OCI-LY1 (cell line): ENCODE data around the gene LPAR3.

ENCODE experiments used
- H2AFZ ChIP-seq: fragments of 200-600 bp; sonication (generic), shearing (Covaris generic); 2 replicates; pipeline ENCODE4 v1.6.0; 2014; ENCODE audit warnings: antibody characterized with exemption, mild to moderate bottlenecking, low read length
- H3F3A ChIP-seq: fragments of 200-600 bp; sonication (generic), shearing (Covaris generic); 2 replicates; pipeline ENCODE4 v1.6.0; 2014; ENCODE audit warnings: mild to moderate bottlenecking, antibody characterized with exemption, low read length, moderate library complexity; ENCODE audit not compliant: insufficient read depth
- H3K27ac ChIP-seq: fragments of 200-600 bp; sonication (generic); 2 replicates; pipeline ENCODE4 v1.5.1; 2014; ENCODE audit warnings: low read length, mixed run types, mild to moderate bottlenecking, low read depth; ENCODE audit not compliant: poor library complexity, severe bottlenecking
- H3K27me3 ChIP-seq: fragments of 200-600 bp; sonication (generic); 2 replicates; pipeline ENCODE4 v1.6.0; 2014; ENCODE audit warnings: antibody characterized with exemption, mild to moderate bottlenecking, low read length, moderate library complexity; ENCODE audit not compliant: insufficient read depth
- H3K36me3 ChIP-seq: fragments of 200-600 bp; sonication (generic); 2 replicates; pipeline ENCODE4 v1.6.1; 2014; ENCODE audit warnings: mild to moderate bottlenecking, antibody characterized with exemption, low read length, moderate library complexity, mixed read lengths; ENCODE audit not compliant: insufficient read depth
- H3K4me1 ChIP-seq: fragments of 200-600 bp; sonication (generic); 2 replicates; pipeline ENCODE4 v1.5.1; 2014; ENCODE audit warnings: mild to moderate bottlenecking, low read length, moderate library complexity; ENCODE audit not compliant: insufficient read depth, severe bottlenecking
- H3K4me2 ChIP-seq: fragments of 200-600 bp; sonication (generic), shearing (Covaris generic); 2 replicates; pipeline ENCODE4 v1.6.1; 2014; ENCODE audit warnings: low read length
- H3K4me3 ChIP-seq: fragments of 200-600 bp; sonication (generic); 2 replicates; pipeline ENCODE4 v1.5.1; 2014; ENCODE audit warnings: low read length, low read depth, mild to moderate bottlenecking, mixed read lengths; ENCODE audit not compliant: poor library complexity, severe bottlenecking
- H3K79me2 ChIP-seq: fragments of 200-600 bp; shearing (Covaris generic); 2 replicates; pipeline ENCODE4 v1.6.1; 2016; ENCODE audit warnings: mixed run types, low read length, mixed read lengths; ENCODE audit not compliant: insufficient read depth
- H3K9ac ChIP-seq: fragments of 200-600 bp; sonication (generic), shearing (Covaris generic); 2 replicates; pipeline ENCODE4 v1.6.1; 2014; ENCODE audit warnings: mild to moderate bottlenecking, low read length, mixed read lengths
- H3K9me2 ChIP-seq: fragments of 200-600 bp; sonication (generic), shearing (Covaris generic); 2 replicates; pipeline ENCODE4 v1.6.1; 2014; ENCODE audit warnings: low read depth, mild to moderate bottlenecking, low read length, mixed read lengths
- H3K9me3 ChIP-seq: fragments of 200-600 bp; shearing (Covaris generic); 2 replicates; pipeline ENCODE4 v1.6.1; 2014; ENCODE audit warnings: low read length, mixed read lengths
- H4K20me1 ChIP-seq: fragments of 200-600 bp; sonication (generic), shearing (Covaris generic); 2 replicates; pipeline ENCODE4 v1.6.0; 2016; ENCODE audit warnings: mild to moderate bottlenecking, low read length; ENCODE audit not compliant: insufficient read depth
- CTCF ChIP-seq: fragments of 200-600 bp; sonication (generic), shearing (Covaris generic); IDR thresholded peaks from 2 replicates; pipeline ENCODE4 v1.5.1; 2017; ENCODE audit warnings: mild to moderate bottlenecking, antibody characterized with exemption, low read length, moderate library complexity, mixed read lengths
- EZH2 ChIP-seq: fragments of 200-600 bp; sonication (generic), shearing (Covaris generic); IDR thresholded peaks from 2 replicates; pipeline ENCODE4 v1.8.0; 2017; ENCODE audit warnings: borderline replicate concordance, mixed run types, mild to moderate bottlenecking, antibody characterized with exemption, low read length, moderate library complexity, mixed read lengths

The LPAR3 gene

DNA sequence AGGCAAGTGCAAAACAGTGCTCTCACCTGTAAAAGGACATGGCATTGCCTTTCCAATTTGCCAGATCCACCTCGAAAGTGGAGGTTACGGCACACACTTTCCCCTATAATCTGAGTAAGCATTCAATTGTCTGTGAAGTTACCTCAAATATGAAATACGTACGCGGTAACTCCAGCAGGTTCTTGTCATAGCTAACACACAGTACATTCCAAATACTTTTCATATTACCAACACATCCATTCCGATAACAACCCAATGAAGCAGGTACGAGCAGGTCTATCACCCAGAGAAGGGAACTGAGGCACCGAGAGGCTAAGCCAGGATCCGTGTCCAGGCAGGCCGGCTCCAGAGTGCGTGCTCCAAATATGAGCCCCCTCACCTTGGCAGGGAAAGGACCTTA lies 46.8 kb upstream of the LPAR3 start:
- Histone ChIP-seq H3K9me2 (no peaks in the 10 kb centered on the region), H3K9me3 (no peaks in the 10 kb centered on the region), H3K27ac (no peak overlapping the region), H3K36me3 (peaks cover 13% of the 10 kb centered on the region; the same call in 1 of the 2 replicates), H3K79me2 (no peaks in the 10 kb centered on the region), H3K4me1 (no peaks in the 10 kb centered on the region), H3K4me2 (no peak overlapping the region), H2AFZ (no peak overlapping the region), H3F3A (no peaks in the 10 kb centered on the region), H4K20me1 (no peaks in the 10 kb centered on the region), H3K4me3 (no peak overlapping the region), H3K9ac (no peak overlapping the region), H3K27me3 (no peaks in the 10 kb centered on the region)
- no peak for TF ChIP-seq CTCF
- TF ChIP-seq EZH2 = no peak

- H3K4me3 ChIP-seq = no peak overlapping the region
- H3K9me3 ChIP-seq = no peaks in the 10 kb centered on the region
- no peaks in the 10 kb centered on the region for H3K4me1 ChIP-seq
- H3K36me3 ChIP-seq = peaks cover 13% of the 10 kb centered on the region; the same call in 1 of the 2 replicates
- no peak overlapping the region for H3K27ac ChIP-seq
- H3K4me2 ChIP-seq = no peak overlapping the region
- no peaks in the 10 kb centered on the region for H3K9me2 ChIP-seq
- H2AFZ ChIP-seq = no peak overlapping the region
- no peak overlapping the region for H3K9ac ChIP-seq
- TF ChIP-seq CTCF = no peak
- H3K79me2 ChIP-seq = no peaks in the 10 kb centered on the region
- H4K20me1 ChIP-seq = no peaks in the 10 kb centered on the region
- no peaks in the 10 kb centered on the region for H3F3A ChIP-seq
- no peaks in the 10 kb centered on the region for H3K27me3 ChIP-seq
Measured at GRCh38 chr1:84939151-84939550, 46.1 kb upstream of the LPAR3 start.

GRCh38 chr1:84936116-84936810 lies 43.3 kb upstream of the LPAR3 start:
- H3K79me2 ChIP-seq = no peaks in the 10 kb centered on the region
- H3K36me3 ChIP-seq = peaks cover 13% of the 10 kb centered on the region; the same call in 1 of the 2 replicates
- no peaks in the 10 kb centered on the region for H3K9me2 ChIP-seq
- H3K9me3 ChIP-seq = no peaks in the 10 kb centered on the region
- no peak overlapping the region for H3K9ac ChIP-seq
- no peaks in the 10 kb centered on the region for H3K4me1 ChIP-seq
- no peaks in the 10 kb centered on the region for H3K27me3 ChIP-seq
- H3K4me3 ChIP-seq = no peak overlapping the region
- TF ChIP-seq EZH2 = no peak
- peak; percentile 88 for TF ChIP-seq CTCF
- H3K27ac ChIP-seq = no peak overlapping the region
- H2AFZ ChIP-seq = no peak overlapping the region
- no peaks in the 10 kb centered on the region for H3F3A ChIP-seq
- no peaks in the 10 kb centered on the region for H4K20me1 ChIP-seq
- no peak overlapping the region for H3K4me2 ChIP-seq
